HCT116 (cell line): ENCODE results near the gene B4GALT3.

Experiments used
- SP1 ChIP-seq: IDR thresholded peaks from 2 replicates; pipeline ENCODE4 v1.6.1; 2012; ENCODE audit warnings: low read depth
- TF ChIP-seq, protein P1 (sequence below), 3 experiments: fragments of 200-600 bp in 1 of 3; sonication (generic) in 1 of 3; IDR thresholded peaks in 2 of 3; conservative IDR thresholded peaks in 1 of 3; 2 replicates each; pipeline ENCODE4 v1.5.1; 2012 to 2017; ENCODE audit warnings: low read depth in 2 of 3, low read length in 2 of 3, antibody characterized with exemption in 1 of 3, borderline replicate concordance in 1 of 3, control low read depth in 1 of 3, mild to moderate bottlenecking in 1 of 3, mixed read lengths in 1 of 3, mixed run types in 1 of 3, moderate library complexity in 1 of 3; ENCODE audit not compliant: insufficient read depth in 1 of 3

DNA sequence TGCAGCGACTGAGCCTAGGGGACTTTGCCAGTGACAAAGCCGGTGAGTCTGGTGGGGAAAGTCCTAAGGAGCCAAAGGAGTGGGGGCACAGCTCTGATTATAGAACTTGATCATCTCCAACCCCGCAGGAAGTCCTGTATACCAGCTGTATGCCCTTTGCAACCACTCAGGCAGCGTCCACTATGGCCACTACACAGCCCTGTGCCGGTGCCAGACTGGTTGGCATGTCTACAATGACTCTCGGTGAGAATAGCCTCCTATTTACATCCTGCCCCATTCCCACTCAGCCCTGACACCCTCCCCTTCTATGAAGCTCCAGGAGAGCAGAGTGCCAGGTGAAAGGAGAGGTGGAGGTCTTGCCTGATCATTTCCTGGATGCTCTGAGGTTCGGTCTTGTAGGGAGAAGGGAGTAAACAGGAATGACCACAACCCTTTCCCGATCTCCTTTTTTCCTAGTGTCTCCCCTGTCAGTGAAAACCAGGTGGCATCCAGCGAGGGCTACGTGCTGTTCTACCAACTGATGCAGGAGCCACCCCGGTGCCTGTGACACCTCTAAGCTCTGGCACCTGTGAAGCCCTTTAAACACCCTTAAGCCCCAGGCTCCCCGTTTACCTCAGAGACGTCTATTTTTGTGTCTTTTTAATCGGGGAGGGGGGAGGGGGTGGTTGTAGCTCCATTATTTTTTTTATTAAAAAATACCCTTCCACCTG is 12.3 kb downstream of the B4GALT3 start:
- TF ChIP-seq, protein P1, sequence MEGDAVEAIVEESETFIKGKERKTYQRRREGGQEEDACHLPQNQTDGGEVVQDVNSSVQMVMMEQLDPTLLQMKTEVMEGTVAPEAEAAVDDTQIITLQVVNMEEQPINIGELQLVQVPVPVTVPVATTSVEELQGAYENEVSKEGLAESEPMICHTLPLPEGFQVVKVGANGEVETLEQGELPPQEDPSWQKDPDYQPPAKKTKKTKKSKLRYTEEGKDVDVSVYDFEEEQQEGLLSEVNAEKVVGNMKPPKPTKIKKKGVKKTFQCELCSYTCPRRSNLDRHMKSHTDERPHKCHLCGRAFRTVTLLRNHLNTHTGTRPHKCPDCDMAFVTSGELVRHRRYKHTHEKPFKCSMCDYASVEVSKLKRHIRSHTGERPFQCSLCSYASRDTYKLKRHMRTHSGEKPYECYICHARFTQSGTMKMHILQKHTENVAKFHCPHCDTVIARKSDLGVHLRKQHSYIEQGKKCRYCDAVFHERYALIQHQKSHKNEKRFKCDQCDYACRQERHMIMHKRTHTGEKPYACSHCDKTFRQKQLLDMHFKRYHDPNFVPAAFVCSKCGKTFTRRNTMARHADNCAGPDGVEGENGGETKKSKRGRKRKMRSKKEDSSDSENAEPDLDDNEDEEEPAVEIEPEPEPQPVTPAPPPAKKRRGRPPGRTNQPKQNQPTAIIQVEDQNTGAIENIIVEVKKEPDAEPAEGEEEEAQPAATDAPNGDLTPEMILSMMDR (IDR thresholded peaks at IDR 0.05 in 2 of 3, conservative IDR thresholded peaks at IDR 0.05 in 1 of 3; ENCODE audit: borderline replicate concordance in 1 of 3, insufficient read depth in 1 of 3, low read depth in 2 of 3, low read length in 2 of 3): no peak
- no peak for TF ChIP-seq SP1
